SK-N-SH (cell line): Measurements from ENCODE around the gene GPR155. TPM values are rescaled to one million over a fixed set of nuclear protein-coding genes. Genes with fewer than 3 reads are reported as not detected.

ENCODE experiments used
- EP300 ChIP-seq, 2 experiments: IDR thresholded peaks; 2 replicates each; pipeline versions ENCODE4 v1.4.0 to v1.6.1; 2012; ENCODE audit warnings: borderline replicate concordance in 1 of 2, low read depth in 1 of 2, low read length in 1 of 2
- EZH2phosphoT487 ChIP-seq: fragments of 200-600 bp; sonication (generic); IDR thresholded peaks from 2 replicates; pipeline ENCODE4 v1.6.1; 2017; ENCODE audit warnings: low read depth, mixed run types, mild to moderate bottlenecking, antibody characterized with exemption, moderate library complexity, borderline replicate concordance
- FOSL2 ChIP-seq: IDR thresholded peaks from 2 replicates; pipeline ENCODE4 v1.4.0; 2012; ENCODE audit warnings: low read depth, mild to moderate bottlenecking, moderate library complexity, borderline replicate concordance
- GABPA ChIP-seq: IDR thresholded peaks from 2 replicates; pipeline ENCODE4 v1.4.0; 2012; ENCODE audit warnings: low read depth, mild to moderate bottlenecking
- MEF2A ChIP-seq: IDR thresholded peaks from 2 replicates; pipeline ENCODE4 v1.4.0; 2012; ENCODE audit warnings: low read depth, borderline replicate concordance
- MXI1 ChIP-seq: IDR thresholded peaks from 2 replicates; pipeline ENCODE4 v1.6.1; 2012; ENCODE audit warnings: mild to moderate bottlenecking, low read depth, low read length, improper control_type of control experiment
- NRF1 ChIP-seq: IDR thresholded peaks from 2 replicates; pipeline ENCODE4 v1.6.1; 2012; ENCODE audit warnings: low read depth, mild to moderate bottlenecking, low read length
- PBX3 ChIP-seq: IDR thresholded peaks from 2 replicates; pipeline ENCODE4; 2012
- RCOR1 ChIP-seq: fragments of 150-350 bp; IDR thresholded peaks from 2 replicates; pipeline ENCODE4 v1.6.1; 2017; ENCODE audit warnings: antibody characterized with exemption, low read length
- REST ChIP-seq: IDR thresholded peaks from 2 replicates; pipeline ENCODE4 v1.6.1; 2012; ENCODE audit warnings: mild to moderate bottlenecking, low read depth, low read length, moderate library complexity
- RFX5 ChIP-seq: IDR thresholded peaks from 2 replicates; pipeline ENCODE4 v1.6.1; 2012; ENCODE audit warnings: mild to moderate bottlenecking, improper control_type of control experiment, low read length
- SMC3 ChIP-seq: IDR thresholded peaks from 2 replicates; pipeline ENCODE4 v1.6.1; 2012; ENCODE audit warnings: low read depth, low read length, improper control_type of control experiment
- TEAD4 ChIP-seq: IDR thresholded peaks from 2 replicates; pipeline ENCODE4 v1.4.0; 2012; ENCODE audit warnings: mild to moderate bottlenecking, borderline replicate concordance; ENCODE audit not compliant: insufficient read depth
- USF2 ChIP-seq: fragments of 150-350 bp; IDR thresholded peaks from 2 replicates; pipeline ENCODE4 v1.6.1; 2017; ENCODE audit warnings: antibody characterized with exemption, low read length, low read depth, borderline replicate concordance
- YY1 ChIP-seq: IDR thresholded peaks from 2 replicates; pipeline ENCODE4 v1.4.0; 2012; ENCODE audit warnings: low read depth, mild to moderate bottlenecking
- polyA plus RNA-seq, 3 experiments: library from polyadenylated mRNA; depleted of rRNA; stranded (reverse); fragments of >200 nt; gene quantifications; 2 replicates each; pipeline ENCODE4 v1.2.3, GENCODE V29; 2012

Gene GPR155
- polyA plus RNA-seq, 1 of the 3 experiments (the other 2 are of a cell fraction) = 3.5 TPM

- TF ChIP-seq REST = 0 out of 2 replicates have a peak, but pooled peaks have one; percentile 7
- no peak for TF ChIP-seq RCOR1
- TF ChIP-seq RFX5 = no peak
- no peak for TF ChIP-seq SMC3
- no peak for TF ChIP-seq FOSL2
- no peak for TF ChIP-seq NRF1
- TF ChIP-seq YY1 = peak; percentile 90
- no peak for TF ChIP-seq EZH2phosphoT487
- no peak for TF ChIP-seq EP300 (IDR thresholded peaks at IDR 0.05; ENCODE audit: borderline replicate concordance in 1 of 2, low read depth in 1 of 2, low read length in 1 of 2)
- TF ChIP-seq TEAD4 = no peak
- TF ChIP-seq MEF2A = no peak
- TF ChIP-seq USF2 = no peak
- TF ChIP-seq GABPA = peak; percentile 80
- TF ChIP-seq MXI1 = no peak
- no peak for TF ChIP-seq PBX3
- TF ChIP-seq, all 33 proteins: peak for 9
Measured at GRCh38 chr2:174487108-174487819, 435 bp upstream of the GPR155 start (continued).
